Activated T-helper 1 cell treated with anti-CD3 and anti-CD28 coated beads, Interleukin-2, amount 50 U/mL, for 16 hours (primary cell): ENCODE results near the gene PLPP2.

Source experiments
- DNase-seq, 2 donors: peaks; one replicate each; pipeline ENCODE4 v3.0.0-alpha.2; 2020; ENCODE audit warnings: low read depth in 1 of 2, low spot score in 1 of 2

PLPP2 gene

DNA sequence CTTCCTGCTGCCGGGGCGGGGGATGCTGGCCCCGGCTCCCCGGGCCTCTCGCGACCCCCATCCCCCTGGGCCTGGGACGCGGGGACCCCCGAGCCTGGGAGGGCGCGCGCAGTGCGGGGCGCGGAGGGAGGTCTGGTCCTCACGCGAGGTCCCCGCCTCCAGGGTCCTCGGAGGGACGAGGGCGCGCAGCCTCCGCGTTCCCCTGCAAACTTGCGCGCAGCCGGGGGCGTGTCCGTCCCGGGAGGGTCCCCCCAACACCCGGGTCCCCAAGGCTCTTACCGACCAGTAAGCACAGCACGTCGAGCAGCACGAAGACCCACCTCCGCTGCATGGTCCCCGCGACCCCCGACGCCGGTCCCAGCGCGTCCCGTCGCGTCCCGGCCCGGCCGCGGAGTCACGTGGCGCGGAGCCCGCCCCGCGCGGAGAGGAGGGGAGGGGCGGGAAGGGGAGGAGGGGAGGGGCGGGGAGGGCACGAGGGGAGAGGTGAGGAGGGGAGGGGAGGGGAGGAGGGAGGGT, at the start of gene PLPP2:
PLPP2 (minus strand) TSS at position 398 of the 516 bp plus-strand sequence; CDS start at position 331, 67 bp downstream.
- no peak for DNase-seq

DNA sequence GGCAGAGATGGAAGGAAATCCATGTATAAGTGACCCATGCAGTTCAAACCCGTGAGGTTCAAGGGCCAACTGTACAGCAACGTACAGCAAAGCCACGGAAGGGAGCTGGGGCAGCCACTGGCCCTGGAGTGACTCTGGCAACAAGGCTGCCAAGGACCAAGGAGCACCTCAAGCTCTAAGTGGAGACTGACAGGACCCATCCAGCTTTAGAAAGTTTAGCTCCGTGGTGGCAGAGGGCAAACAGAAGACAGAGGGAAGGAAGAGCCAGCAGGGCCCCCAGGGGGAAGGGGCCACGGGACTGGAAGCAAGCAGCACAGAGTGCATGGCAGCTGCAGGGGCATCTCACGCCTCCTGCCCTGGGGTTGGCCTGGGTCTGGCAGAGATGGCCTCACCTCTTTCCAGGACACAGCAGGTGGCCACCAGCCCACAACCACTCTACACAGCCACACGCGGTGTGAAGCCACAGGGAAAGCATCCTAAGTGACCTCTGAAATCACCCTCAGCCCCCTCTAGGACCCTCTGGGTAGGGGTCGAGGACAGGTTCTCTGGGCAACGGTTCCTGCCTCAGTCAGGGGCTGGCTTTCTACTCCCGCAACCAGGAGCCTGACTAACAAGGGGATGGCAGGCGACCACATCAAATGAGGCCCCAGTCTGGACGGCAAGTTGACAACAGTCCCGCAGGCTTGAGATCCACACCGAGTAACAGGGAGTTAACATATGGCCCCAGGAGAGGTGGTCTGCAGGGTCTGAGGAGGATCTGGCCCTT, 49.6 kb upstream of the PLPP2 start:
- DNase-seq = no peak

DNA sequence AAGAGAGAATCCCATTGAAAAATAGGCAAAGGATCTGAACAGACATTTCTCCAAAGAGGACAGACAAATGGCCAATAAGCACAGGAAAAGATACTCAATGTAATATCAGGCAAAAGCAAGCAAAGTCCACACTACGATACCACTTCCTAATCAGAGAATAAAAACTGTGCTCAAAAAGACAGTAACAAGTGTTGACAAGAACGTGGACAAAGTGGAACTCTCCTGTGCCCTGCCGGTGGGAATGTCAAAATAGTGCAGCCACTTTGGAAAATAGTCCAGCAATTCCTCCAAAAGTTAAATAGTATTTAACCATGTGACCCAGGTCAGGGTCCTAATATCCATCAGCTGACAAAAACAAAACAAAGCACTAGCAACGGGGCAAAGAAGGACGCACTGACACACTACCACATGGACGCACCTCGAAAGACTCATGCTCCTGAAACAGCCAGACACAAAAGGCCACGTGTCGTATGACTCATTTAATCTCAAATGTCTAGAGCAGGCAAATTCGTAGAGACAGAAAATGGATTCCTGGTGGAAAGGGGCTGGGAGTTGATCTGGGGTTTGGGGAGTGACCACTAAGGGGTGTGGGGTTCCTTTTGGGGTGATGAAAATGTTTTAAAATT, 48.2 kb upstream of the PLPP2 start:
- DNase-seq = no peak

DNA sequence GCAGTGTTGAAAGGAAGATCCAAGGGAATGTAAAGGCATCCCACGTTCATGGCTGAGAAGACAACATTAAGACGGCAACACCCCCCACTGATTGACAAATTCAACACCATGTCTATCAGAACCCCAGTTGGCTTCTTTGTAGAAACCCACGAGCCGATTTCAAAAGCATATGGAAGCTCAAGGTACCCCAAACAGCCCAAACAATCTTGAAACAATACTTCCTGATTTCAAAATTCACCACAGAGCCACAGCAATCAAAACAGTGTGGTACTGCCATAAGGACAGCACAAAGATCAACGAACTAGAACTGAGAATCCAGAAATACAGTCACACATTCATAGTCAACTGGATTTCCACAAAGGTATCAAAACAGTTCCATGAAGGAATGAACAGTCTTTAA, 47.2 kb upstream of the PLPP2 start:
- DNase-seq = no peak

DNA sequence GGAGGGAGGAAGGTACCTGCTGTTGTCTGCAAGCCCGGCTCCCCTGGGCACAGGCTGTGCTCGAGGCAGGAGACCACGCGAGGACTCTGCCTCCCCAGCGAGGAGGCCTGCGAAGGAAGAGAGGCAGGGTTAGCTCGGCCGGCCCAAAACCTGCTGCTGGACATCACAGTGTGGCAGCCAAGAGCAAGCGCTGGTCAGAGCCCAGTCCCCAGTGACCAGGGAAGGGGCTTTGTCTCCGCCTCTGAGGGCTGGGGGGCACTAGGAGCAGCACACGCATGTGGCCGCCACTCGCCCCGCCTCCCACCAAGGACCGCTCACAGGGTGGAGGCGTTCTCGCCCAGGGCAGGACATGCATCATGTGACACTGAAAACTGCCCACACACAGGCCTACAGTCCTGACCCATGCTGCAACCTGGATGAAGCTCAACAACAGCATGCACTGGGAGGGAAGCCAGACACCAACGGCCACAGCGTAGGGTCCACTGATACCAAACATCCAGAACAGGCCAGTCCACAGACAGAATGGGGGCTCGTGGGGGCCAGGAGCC, 44.9 kb upstream of the PLPP2 start:
- DNase-seq = no peak

DNA sequence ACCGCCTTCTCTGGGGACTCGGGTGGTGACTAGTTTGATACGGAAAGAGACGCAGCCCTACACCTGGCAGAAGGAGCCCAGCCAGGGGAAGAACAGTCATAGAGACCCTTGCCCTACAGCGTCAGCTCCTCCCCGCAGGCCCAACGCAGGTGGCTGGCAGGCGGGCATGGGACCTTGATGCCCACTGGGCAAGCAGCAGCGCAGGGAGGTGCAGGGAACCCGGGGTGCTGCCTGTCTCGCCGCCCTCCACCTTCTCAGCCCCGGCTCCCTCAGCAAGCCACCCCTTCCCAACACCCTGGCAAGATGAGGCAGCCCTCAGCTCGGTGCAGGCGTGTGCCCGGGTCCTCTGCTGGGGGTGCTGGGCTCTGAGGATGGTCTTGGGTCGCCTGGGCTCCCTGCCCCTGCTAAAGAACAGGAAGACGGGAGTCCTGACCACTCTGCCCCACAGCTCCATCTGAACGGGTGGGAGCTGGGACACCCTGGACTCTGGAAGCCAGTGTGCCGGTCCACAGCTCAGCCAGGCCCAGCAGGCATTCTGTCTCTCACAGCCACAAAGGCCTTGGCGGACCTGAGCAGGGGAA, 44.4 kb upstream of the PLPP2 start:
- no peak for DNase-seq

DNA sequence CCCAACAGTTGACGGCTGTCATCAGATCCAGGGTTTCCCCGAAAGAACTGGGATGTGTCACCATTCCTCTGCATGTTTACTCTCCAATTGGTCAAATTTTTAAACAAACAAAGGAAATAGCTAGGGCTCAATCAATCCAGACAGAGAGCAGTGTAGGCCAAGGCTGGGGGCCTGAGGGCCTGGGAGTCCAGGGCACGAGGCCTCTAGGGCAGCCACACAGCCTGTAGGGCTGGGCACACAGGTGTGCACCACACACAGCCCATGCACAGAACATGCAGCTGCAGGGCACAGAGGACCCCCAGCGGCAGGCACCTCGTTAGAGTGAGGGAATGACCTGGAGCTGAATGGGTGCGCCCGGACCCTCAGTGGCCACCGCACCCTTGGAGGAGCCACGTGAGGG, 43.9 kb upstream of the PLPP2 start:
- DNase-seq = no peak

DNA sequence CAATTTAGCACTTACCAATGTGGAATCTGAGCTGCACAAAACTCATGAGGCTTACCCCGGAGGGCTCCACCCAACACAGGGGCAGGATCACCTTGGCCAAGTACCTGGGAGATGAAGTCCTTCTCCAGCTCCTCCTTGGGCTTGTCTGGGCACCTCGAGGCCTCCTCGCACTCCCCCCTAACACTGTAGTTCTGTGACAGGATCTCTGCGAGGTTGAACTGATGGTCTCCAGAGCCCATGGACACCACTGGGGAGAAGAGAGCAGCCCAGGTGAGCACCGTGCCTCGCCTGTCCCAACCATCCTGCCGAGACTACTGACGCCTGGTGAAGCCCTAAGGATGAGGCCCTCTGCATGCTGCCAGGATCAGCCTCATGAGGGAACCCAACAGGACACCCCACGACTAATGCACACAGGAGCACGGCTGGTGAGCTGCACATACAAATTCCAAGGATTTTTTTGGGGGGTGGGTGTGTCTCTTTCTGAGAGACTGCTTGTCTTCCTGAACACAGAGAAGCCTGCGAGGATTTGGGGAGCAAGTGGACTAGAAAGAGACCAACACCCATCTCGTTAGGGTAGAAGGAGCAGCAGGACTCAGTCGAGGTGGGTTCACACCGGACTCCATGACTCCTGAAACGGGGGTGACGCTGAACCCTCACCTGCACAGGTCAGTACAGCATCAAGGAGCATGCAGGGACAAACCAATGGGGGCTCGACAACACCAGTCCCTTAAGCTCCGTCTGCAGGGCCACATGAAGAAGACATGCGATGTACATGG, 43.3 kb upstream of the PLPP2 start:
- no peak for DNase-seq

DNA sequence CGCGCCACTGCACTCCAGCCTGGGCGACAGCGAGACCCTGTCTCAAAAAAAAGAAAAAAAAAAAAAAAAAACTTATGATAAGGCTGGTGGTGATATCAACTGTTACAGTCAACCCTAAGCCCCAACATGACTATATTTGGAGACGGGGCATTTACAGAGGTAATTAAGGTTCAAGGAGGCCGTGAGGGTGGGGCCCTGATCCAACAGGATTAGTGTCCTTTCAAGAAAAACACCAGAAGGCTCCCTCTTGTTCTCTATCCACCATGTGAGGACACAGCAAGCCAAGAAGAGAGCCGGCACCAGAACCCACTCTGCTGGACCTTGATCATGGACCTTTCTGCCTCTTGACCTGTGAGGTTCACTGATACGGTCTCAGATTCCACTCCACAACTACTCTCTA, 39.3 kb upstream of the PLPP2 start:
- no peak for DNase-seq

DNA sequence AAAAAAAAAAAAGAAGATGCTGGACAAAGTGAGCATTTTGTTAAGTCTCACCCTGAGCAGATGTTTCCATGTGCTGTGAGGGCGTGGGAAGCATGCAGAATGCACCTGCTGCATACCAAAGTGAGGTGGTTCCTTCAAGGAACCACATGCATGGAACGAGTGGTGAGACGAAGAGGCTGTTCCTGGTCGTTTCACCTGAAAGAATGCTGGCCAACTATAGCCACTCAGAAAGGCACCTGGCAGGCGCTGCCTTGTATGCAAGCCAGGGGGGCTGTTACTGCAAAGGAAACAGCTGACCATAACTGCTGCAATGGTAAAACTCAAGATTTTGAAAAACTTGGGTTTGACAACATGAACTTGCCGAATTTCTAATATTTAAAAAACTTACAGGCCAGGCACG, 38.7 kb upstream of the PLPP2 start:
- DNase-seq = no peak

DNA sequence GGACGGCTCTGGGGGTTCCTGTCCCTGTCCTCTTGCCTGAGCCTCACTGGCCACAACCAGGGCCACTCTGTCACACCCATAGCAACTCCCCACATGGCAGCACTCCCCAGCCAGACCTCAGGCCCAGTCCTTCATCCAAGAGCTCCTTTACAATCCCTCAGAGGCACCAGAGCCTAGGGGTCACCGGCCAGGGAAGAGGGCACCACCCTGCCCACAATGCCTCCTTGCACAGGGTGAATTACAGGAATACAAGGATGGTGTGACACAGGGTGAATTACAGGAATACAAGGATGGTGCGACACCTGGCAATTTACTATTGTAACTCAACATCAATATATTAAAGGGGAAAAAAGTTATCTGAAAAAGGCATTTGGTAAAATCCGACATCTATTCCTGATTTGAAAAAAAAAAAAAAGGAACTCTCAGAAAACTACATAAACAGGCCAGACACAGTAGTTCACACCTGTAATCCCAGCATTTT, 36.9 kb upstream of the PLPP2 start:
- no peak for DNase-seq

DNA sequence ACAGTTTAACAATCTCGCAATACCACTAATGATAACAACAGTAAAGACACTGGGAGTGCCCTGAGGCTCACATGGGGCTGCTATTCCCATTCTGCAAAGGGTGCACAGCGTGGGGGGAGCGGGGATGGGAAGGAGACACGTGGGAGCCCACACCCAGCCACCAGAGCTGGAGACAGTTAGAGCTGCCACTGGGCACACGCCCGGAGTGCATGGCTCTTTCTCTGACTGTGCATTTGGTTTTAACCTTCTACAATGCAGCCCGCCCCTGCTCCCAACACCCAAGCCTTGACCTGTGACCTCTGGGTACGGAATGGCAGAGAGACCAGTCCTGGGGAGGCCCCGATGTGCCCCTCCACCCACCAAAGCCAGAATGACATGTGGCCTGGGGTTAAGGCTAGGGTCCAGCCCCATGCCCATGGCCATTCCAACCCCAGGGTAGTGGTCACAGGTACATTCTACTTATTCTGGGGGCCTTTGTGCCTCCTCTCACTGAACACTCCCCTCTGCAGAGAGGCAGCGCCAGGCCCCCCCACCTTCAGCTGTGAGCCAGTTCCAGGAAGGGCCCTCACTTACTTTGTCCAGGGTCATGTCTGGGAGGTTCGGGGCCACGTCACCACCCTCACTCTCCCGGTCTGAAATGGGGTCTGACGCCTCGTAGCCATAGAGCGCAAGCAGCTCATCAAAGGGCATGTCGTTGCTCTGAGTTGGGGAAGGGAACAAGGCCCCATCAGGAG, 36.3 kb upstream of the PLPP2 start:
- DNase-seq = no peak

DNA sequence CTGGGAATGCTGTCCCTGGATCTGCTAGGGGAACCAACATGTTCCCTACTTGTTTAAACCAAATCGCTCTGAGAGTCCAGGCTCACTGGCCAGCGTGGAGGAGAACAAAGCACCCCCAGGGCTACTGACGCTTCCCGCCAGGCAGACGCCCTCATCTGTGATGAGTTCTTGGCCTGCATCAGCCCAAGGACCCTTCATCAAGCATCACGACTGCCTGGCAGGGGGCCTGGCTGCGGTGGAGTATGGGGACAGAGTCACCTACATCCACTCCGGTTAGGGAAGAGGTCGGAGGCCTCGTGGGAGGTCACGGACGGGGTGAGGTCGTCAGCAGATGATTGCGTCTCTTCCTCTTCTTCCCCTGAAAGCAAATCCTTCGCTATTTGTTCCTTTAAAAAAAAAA, 35.7 kb upstream of the PLPP2 start:
- DNase-seq = no peak

DNA sequence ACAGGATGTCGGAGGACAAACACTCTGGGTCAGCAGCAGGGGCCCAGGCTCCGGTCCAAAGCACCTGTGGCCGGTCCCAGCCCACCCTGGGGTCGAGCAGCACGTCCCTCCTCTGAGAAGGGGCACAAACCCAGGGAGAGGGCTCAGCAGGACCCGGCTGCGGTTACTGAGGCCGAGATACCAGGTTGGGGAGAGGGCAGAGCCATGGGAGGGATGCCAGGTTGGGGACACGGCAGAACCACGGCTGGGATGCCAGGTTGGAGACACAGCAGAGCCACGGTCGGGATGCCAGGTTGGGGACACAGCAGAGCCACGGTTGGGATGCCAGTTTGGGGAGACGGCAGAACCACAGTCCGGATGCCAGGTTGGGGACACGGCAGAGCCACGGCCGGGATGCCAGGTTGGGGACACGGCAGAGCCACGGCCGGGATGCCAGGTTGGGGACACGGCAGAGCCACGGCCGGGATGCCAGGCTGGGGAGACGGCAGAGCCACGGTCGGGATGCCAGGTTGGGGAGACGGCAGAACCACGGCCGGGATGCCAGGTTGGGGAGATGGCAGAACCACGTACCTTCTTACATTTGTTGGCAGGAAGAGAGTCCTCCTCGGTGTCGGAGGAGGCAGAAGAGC, 34.8 kb upstream of the PLPP2 start:
- no peak for DNase-seq

DNA sequence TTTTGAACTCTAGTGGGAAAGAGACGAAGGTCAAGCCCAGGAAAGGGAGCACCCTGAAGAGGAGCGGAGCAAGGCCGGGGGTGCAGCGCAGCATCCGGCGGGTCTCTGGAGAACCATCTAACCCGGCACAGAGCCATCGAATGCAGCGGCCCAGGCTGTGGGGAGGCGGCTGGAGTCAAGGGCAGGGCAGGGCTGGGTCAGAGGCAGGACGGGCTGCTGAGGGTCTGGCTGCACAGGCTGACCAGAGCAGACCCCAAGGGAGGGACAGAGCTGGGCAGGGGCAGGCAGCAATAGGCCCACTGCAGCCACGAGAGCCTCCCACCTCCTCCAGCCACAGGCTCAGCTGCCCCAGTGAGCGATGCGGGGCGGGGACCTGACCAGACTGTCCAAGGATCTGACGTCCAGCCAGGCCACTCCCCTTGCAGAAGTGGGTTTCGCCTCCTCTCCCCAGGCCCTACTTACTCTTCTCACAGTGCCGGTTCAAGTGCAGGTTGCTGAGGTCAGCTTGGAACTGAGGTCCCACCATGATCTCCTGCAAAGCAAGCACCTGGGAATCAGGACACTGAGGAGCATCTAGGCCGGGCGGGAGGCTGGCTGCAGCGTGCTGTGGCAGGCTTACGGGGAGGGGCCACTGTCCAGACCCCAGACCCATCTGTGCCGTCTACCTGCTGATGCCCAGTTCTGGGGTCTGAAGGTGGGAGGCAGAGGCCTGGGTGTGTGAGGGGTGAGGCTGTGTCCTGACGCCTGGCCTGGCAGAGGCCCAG, 34.2 kb upstream of the PLPP2 start:
- DNase-seq = no peak

DNA sequence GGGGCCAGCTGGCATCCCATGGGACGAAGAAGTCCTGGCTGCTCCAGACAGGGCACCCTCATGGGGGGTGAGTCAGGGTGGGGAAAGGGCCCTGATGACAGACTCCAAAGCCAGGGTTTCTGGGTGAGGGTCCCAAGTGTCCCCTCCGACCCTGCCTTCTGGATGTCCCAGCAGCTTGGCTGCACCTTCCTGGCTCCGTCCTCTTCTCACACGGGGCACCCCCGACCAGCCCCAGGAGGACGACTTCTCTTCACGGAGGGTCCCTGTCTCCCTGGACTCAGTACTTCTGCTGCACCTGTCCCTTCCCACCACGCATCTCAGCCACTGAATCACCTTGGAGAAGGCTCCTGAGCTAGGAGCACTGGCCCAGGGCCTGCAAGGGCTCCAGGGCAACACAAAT, 33.5 kb upstream of the PLPP2 start:
- DNase-seq = no peak

DNA sequence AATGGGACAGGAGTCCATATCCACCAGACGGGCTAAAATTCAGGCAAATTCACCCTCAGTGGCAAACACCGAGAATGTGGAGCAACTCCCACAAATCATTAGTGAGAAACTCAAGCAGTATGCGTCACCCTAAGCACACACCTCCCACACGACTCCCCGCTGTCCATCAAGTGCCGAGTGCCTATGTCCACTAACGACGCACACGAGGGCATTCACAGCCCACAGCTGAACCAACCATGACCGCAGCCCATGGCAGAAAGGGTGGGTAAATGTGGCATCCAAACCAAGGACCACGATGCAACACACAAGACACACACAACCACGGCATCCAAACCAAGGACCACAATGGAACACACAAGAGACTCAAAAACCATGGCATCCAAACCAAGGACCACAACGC, 31.4 kb upstream of the PLPP2 start:
- no peak for DNase-seq

DNA sequence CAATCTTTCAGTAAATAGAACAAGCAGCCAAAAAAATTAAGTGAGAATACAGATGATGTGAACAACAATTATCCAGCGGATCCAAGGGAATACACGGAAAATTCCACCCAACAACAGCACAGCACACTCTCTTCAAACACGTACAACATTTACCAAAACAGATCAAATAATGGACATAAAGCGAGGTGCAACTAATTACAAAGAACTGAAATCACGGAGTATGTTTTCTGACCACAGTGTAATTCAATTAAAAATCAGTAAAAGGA, 27.2 kb upstream of the PLPP2 start:
- no peak for DNase-seq

DNA sequence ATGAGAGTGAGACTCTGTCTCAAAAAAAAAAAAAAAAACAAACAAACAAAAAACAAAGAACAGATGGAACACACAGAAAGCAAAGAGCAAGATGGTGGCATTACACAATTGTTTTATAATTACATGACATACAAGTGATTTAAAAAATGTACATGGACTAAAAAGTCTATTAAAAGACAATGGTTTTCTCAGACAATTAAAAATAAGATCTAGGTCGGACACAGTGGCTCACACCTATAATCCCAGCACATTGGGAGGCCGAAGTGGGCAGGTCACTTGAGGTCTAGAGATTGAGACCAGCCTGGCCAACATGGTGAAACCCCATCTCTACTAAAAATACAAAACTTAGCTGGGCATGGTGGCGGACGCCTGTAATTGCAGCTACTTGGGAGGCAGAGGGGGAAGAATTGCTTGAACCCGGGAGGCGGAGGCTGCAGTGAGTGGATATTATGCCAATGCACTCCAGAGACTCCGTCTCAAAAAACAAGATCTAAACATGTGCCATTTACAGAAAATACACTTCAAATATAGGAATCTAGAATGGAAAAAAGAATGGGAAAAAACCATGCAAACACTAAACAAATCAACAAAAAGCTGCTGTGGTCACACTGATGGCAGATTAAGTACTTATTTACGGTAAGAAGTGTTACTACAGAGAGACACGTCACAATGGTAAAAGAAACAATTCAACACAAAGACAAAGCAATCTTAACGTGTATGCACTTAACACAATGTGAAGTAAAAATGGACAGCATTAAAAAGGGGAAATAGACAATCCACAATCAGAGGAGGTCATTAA, 26.7 kb upstream of the PLPP2 start:
- DNase-seq = no peak
